ENCODE data around the gene NEU2. TPM values are rescaled to one million over a fixed set of nuclear protein-coding genes. Genes with fewer than 3 reads are reported as not detected.
A peak's percentile ranks its signal among the peaks of the same experiment; 100 is the strongest.

The NEU2 gene
- total and polyA plus RNA-seq, 2 of the 13 experiments (the other 11 are each of a cell fraction or from before 2014, with no cell fraction given): not detected

DNA sequence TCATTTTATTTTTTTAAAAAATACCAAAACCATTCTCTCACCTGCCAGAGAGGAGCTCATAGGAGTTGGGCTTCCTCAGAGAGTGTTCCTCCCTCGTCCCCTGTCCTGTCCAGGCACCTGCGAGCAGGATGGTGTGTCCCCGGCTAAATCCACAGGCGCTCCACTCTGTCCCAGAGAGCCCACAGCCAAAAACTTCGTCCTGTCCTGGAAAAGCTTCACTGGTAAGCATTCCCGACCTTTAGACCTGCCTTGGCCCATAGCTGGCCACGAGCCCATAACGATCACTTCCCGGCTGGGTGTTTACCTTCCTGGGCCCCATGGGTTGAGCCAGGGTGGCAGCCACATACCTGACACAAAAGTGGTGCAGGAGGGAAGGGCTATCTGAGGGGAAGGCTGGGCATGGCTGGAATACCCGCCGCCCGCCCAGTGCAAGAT, 19.4 kb upstream of the NEU2 start, which contains the start of gene NGEF (continued):
- TF ChIP-seq NR2F6 (IDR thresholded peaks at IDR 0.05) (0 out of 2 replicates have a peak, but pooled peaks have one; percentile 59), NR2F6 (CRISPR knock-in tag; IDR thresholded peaks at IDR 0.05) (peak; percentile 92), ZSCAN31 (CRISPR knock-in tag; IDR thresholded peaks at IDR 0.05; ENCODE audit: low read depth) (peak; percentile 67), PAXIP1 (CRISPR knock-in tag; conservative IDR thresholded peaks at IDR 0.05) (peak; percentile 99), KDM1A (CRISPR knock-in tag; IDR thresholded peaks at IDR 0.05) (peak; percentile 64; the same call in 1 of the 2 replicates), IRX3 (CRISPR knock-in tag; IDR thresholded peaks at IDR 0.05; ENCODE audit: borderline replicate concordance, low read depth) (peak; percentile 76; the same call in 1 of the 2 replicates), HMG20B (CRISPR knock-in tag; conservative IDR thresholded peaks at IDR 0.05) (peak; percentile 81), FOXJ3 (CRISPR knock-in tag; IDR thresholded peaks at IDR 0.05; ENCODE audit: borderline replicate concordance) (peak; percentile 80), SUZ12 (IDR thresholded peaks at IDR 0.05; ENCODE audit: low read depth, low read length) (no peak), ZNF614 (CRISPR knock-in tag; IDR thresholded peaks at IDR 0.05; ENCODE audit: borderline replicate concordance) (peak; percentile 97), AGO2 (optimal IDR thresholded peaks at IDR 0.05; ENCODE audit: low read depth, low read length) (no peak), ZNF691 (CRISPR knock-in tag; IDR thresholded peaks at IDR 0.05; ENCODE audit: borderline replicate concordance, low read depth) (peak; percentile 87; the same call in 1 of the 2 replicates), GABPA (IDR thresholded peaks at IDR 0.05; ENCODE audit: low read depth, low read length) (peak; percentile 66), GABPA (CRISPR knock-in tag; IDR thresholded peaks at IDR 0.05; ENCODE audit: low read depth) (peak; percentile 84), ZBTB7B (CRISPR knock-in tag; IDR thresholded peaks at IDR 0.05) (peak; percentile 91), PCBP2 (optimal IDR thresholded peaks at IDR 0.05; ENCODE audit: low read depth, low read length, poor library complexity, severe bottlenecking) (no peak), DNMT3B (CRISPR knock-in tag; conservative IDR thresholded peaks at IDR 0.05) (no peak), HNRNPH1 (optimal IDR thresholded peaks at IDR 0.05; ENCODE audit: low read depth, low read length) (peak; percentile 78)
- TF ChIP-seq, protein P1, sequence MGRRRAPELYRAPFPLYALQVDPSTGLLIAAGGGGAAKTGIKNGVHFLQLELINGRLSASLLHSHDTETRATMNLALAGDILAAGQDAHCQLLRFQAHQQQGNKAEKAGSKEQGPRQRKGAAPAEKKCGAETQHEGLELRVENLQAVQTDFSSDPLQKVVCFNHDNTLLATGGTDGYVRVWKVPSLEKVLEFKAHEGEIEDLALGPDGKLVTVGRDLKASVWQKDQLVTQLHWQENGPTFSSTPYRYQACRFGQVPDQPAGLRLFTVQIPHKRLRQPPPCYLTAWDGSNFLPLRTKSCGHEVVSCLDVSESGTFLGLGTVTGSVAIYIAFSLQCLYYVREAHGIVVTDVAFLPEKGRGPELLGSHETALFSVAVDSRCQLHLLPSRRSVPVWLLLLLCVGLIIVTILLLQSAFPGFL (CRISPR knock-in tag; IDR thresholded peaks at IDR 0.05): no peak
- TF ChIP-seq, protein P2, sequence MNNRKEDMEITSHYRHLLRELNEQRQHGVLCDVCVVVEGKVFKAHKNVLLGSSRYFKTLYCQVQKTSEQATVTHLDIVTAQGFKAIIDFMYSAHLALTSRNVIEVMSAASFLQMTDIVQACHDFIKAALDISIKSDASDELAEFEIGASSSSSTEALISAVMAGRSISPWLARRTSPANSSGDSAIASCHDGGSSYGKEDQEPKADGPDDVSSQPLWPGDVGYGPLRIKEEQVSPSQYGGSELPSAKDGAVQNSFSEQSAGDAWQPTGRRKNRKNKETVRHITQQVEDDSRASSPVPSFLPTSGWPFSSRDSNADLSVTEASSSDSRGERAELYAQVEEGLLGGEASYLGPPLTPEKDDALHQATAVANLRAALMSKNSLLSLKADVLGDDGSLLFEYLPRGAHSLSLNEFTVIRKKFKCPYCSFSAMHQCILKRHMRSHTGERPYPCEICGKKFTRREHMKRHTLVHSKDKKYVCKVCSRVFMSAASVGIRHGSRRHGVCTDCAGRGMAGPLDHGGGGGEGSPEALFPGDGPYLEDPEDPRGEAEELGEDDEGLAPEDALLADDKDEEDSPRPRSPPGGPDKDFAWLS (CRISPR knock-in tag; IDR thresholded peaks at IDR 0.05; ENCODE audit: borderline replicate concordance): no peak
- TF ChIP-seq, protein P3, sequence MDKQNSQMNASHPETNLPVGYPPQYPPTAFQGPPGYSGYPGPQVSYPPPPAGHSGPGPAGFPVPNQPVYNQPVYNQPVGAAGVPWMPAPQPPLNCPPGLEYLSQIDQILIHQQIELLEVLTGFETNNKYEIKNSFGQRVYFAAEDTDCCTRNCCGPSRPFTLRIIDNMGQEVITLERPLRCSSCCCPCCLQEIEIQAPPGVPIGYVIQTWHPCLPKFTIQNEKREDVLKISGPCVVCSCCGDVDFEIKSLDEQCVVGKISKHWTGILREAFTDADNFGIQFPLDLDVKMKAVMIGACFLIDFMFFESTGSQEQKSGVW (CRISPR knock-in tag; IDR thresholded peaks at IDR 0.05; ENCODE audit: borderline replicate concordance): no peak
- TF ChIP-seq, protein P4, sequence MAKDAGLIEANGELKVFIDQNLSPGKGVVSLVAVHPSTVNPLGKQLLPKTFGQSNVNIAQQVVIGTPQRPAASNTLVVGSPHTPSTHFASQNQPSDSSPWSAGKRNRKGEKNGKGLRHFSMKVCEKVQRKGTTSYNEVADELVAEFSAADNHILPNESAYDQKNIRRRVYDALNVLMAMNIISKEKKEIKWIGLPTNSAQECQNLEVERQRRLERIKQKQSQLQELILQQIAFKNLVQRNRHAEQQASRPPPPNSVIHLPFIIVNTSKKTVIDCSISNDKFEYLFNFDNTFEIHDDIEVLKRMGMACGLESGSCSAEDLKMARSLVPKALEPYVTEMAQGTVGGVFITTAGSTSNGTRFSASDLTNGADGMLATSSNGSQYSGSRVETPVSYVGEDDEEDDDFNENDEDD (CRISPR knock-in tag; IDR thresholded peaks at IDR 0.05; ENCODE audit: borderline replicate concordance): peak; percentile 77; the same call in 1 of the 2 replicates

Measured in HepG2 (cell line).